Activated naive CD8-positive, alpha-beta T cell treated with anti-CD3 and anti-CD28 coated beads, Interleukin-2, amount 50 U/mL, for 24 hours (primary cell): ENCODE results near the gene SIGLEC1.

Experiments used
- ATAC-seq: fragments of 150-1000 bp; cut with Tn5 transposase; one replicate; pipeline ENCODE4 v1.10.0; 2021
- DNase-seq: peaks from one replicate; pipeline ENCODE4 v3.0.0; 2021
- H3K27ac Mint-ChIP-seq: one replicate; pipeline ENCODE4 v1.8.0; 2021; ENCODE audit warnings: mild to moderate bottlenecking, mixed read lengths
- H3K27me3 Mint-ChIP-seq: one replicate; pipeline ENCODE4 v1.8.0; 2021; ENCODE audit warnings: mixed read lengths
- H3K36me3 Mint-ChIP-seq: one replicate; pipeline ENCODE4 v1.8.0; 2021; ENCODE audit warnings: low read depth, mixed read lengths
- H3K4me1 Mint-ChIP-seq: one replicate; pipeline ENCODE4 v1.8.0; 2021; ENCODE audit warnings: mixed read lengths
- H3K4me3 Mint-ChIP-seq: one replicate; pipeline ENCODE4 v1.8.0; 2021; ENCODE audit warnings: mild to moderate bottlenecking, moderate library complexity, mixed read lengths
- H3K9me3 Mint-ChIP-seq: one replicate; pipeline ENCODE4 v1.8.0; 2021; ENCODE audit warnings: mixed read lengths

Gene SIGLEC1

GRCh38 chr20:3724356-3724755 lies 12.0 kb upstream of the SIGLEC1 start:
- no peaks in the 10 kb centered on the region for H3K36me3 Mint-ChIP-seq
- no peaks in the 10 kb centered on the region for H3K9me3 Mint-ChIP-seq
- no peak for DNase-seq
- peaks cover 34% of the 10 kb centered on the region for H3K27me3 Mint-ChIP-seq
- no peak overlapping the region for H3K27ac Mint-ChIP-seq
- H3K4me3 Mint-ChIP-seq: no peak overlapping the region
- peaks cover 8% of the 10 kb centered on the region for H3K4me1 Mint-ChIP-seq
- no peak for ATAC-seq

GRCh38 chr20:3723284-3723683 lies 10.9 kb upstream of the SIGLEC1 start:
- H3K9me3 Mint-ChIP-seq: no peaks in the 10 kb centered on the region
- DNase-seq: no peak
- no peaks in the 10 kb centered on the region for H3K36me3 Mint-ChIP-seq
- H3K27me3 Mint-ChIP-seq: peaks cover 32% of the 10 kb centered on the region
- no peak overlapping the region for H3K4me3 Mint-ChIP-seq
- no peak overlapping the region for H3K27ac Mint-ChIP-seq
- peaks cover 8% of the 10 kb centered on the region for H3K4me1 Mint-ChIP-seq
- ATAC-seq: no peak

- Mint-ChIP-seq H3K27ac (no peak overlapping the region), H3K27me3 (peaks cover 19% of the 10 kb centered on the region), H3K9me3 (no peaks in the 10 kb centered on the region), H3K4me1 (peaks cover 8% of the 10 kb centered on the region), H3K36me3 (no peaks in the 10 kb centered on the region), H3K4me3 (no peak overlapping the region)
- DNase-seq (no peak), ATAC-seq (no peak)
These were observed 9.5 kb upstream of the SIGLEC1 start for GRCh38 chr20:3721912-3722311.

DNA sequence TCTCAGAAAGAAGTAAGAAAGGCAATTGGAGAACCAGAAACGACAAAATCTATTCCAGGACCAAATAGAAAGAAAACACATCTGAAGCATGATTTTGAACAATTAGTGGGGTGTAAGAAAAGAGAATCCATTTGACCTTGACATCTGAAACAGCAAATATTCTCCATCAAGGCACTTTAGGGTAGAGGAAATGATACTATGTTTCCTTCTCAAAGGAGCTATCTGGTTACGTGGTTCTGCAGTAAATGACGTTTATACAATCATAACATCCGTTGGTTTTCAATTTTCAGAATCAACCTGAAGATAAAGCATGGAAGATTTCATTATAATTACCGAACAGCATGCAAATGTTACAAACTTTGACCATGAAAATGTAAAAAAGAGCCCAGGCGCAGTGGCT lies 8.2 kb upstream of the SIGLEC1 start:
- no peak for DNase-seq
- ATAC-seq: no peak
- Mint-ChIP-seq H3K27ac (no peak overlapping the region), H3K27me3 (peaks cover 15% of the 10 kb centered on the region), H3K9me3 (no peaks in the 10 kb centered on the region), H3K4me1 (peaks cover 8% of the 10 kb centered on the region), H3K36me3 (no peaks in the 10 kb centered on the region), H3K4me3 (no peak overlapping the region)

DNA sequence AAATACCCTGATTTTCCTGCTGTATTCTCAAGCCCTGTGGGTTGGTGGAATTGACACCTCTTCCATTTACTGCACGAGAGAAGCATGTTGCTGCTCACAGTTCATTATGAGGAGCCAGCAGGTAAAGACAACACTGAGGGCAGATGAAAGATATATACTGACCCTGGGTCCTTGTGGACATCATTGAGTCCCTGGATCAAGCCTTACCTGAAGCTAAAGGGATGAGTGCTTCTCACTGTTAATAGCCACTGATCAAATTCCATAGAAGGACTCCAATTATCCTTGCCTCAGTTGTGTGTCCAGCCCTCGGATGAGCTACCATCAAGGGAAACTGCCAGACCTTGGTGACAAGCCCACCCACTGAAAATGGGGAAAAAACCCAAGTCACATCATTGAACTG lies 7.7 kb upstream of the SIGLEC1 start:
- Mint-ChIP-seq H3K9me3 (no peaks in the 10 kb centered on the region), H3K27me3 (peaks cover 15% of the 10 kb centered on the region), H3K4me3 (no peak overlapping the region), H3K36me3 (no peaks in the 10 kb centered on the region), H3K27ac (no peak overlapping the region), H3K4me1 (peaks cover 8% of the 10 kb centered on the region)
- DNase-seq (no peak), ATAC-seq (no peak)

- H3K27ac Mint-ChIP-seq: no peak overlapping the region
- no peaks in the 10 kb centered on the region for H3K36me3 Mint-ChIP-seq
- H3K9me3 Mint-ChIP-seq: no peaks in the 10 kb centered on the region
- DNase-seq: no peak
- peaks cover 12% of the 10 kb centered on the region for H3K27me3 Mint-ChIP-seq
- H3K4me3 Mint-ChIP-seq: no peak overlapping the region
- H3K4me1 Mint-ChIP-seq: peaks cover 8% of the 10 kb centered on the region
- ATAC-seq: no peak
These were observed 6.6 kb upstream of the SIGLEC1 start for GRCh38 chr20:3719046-3719445.

- ATAC-seq (peak; percentile 91), DNase-seq (peak; percentile 30)
- peaks cover 6% of the 10 kb centered on the region for H3K27me3 Mint-ChIP-seq
- no peak overlapping the region for H3K27ac Mint-ChIP-seq
- peaks cover 8% of the 10 kb centered on the region for H3K4me1 Mint-ChIP-seq
- no peaks in the 10 kb centered on the region for H3K36me3 Mint-ChIP-seq
- H3K4me3 Mint-ChIP-seq: no peak overlapping the region
- H3K9me3 Mint-ChIP-seq: no peaks in the 10 kb centered on the region
These were observed 3.9 kb upstream of the SIGLEC1 start for GRCh38 chr20:3716195-3716834.

GRCh38 chr20:3714092-3714491 lies 1.7 kb upstream of the SIGLEC1 start:
- no peaks in the 10 kb centered on the region for H3K4me1 Mint-ChIP-seq
- no peak overlapping the region for H3K4me3 Mint-ChIP-seq
- DNase-seq: no peak
- no peak for ATAC-seq
- no peaks in the 10 kb centered on the region for H3K36me3 Mint-ChIP-seq
- no peaks in the 10 kb centered on the region for H3K9me3 Mint-ChIP-seq
- no peaks in the 10 kb centered on the region for H3K27me3 Mint-ChIP-seq
- no peak overlapping the region for H3K27ac Mint-ChIP-seq

DNA sequence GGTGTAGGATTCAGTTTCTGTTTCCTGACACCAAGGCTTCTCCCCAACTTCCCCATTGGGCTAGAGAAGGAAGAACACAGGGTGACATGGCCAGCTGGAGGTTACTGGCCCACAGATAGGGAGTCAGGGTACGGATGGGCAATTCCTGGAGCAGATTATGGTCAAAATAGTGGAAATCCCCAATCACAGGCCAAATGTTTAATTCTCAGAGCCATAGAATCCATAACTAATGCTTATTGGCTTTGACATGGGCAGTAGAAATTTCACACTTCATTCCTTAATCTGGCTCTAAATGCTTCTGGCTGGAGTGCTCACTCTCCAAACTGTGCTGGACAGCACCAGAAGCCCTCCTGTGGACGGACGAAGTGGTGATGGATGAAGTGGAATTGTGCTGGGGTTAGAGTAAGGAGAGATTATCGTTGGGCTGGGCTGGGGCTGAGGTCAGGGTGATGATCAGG lies 887 bp downstream of the SIGLEC1 start:
- H3K27ac Mint-ChIP-seq: no peak overlapping the region
- DNase-seq (no peak), ATAC-seq (no peak)
- H3K4me1 Mint-ChIP-seq: no peaks in the 10 kb centered on the region
- H3K27me3 Mint-ChIP-seq: no peaks in the 10 kb centered on the region
- H3K36me3 Mint-ChIP-seq: no peaks in the 10 kb centered on the region
- no peak overlapping the region for H3K4me3 Mint-ChIP-seq
- H3K9me3 Mint-ChIP-seq: no peaks in the 10 kb centered on the region

GRCh38 chr20:3710703-3711483 lies 1.5 kb downstream of the SIGLEC1 start:
- no peaks in the 10 kb centered on the region for H3K9me3 Mint-ChIP-seq
- H3K36me3 Mint-ChIP-seq: no peaks in the 10 kb centered on the region
- DNase-seq (peak; percentile 89), ATAC-seq (peak; percentile 53)
- H3K4me3 Mint-ChIP-seq: no peak overlapping the region
- H3K27ac Mint-ChIP-seq: no peak overlapping the region
- no peaks in the 10 kb centered on the region for H3K27me3 Mint-ChIP-seq
- H3K4me1 Mint-ChIP-seq: no peaks in the 10 kb centered on the region

DNA sequence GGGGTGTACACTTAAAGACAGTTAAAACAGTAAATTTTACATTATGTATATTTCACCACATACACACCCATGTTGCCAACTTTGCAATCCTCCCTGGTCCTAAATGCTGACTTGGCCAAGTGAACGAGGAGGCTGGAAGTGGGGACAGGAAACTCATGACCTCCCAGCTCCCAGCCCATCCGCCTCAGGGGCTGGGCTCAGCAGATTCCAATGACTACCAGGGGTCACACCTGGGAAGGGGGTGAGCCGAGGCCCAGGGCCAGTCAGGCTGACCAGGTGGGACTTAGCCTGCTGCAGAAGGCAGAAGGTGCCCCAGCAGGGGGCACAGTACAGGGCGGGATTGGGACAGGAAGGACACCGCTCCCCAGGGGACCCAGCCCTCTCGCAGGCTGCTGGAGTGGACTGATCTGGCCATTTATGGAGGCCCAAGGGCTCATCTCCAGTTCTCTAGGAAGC lies 2.4 kb downstream of the SIGLEC1 start:
- ATAC-seq: no peak
- no peak overlapping the region for H3K27ac Mint-ChIP-seq
- no peak overlapping the region for H3K4me3 Mint-ChIP-seq
- H3K36me3 Mint-ChIP-seq: no peaks in the 10 kb centered on the region
- no peaks in the 10 kb centered on the region for H3K27me3 Mint-ChIP-seq
- H3K4me1 Mint-ChIP-seq: no peaks in the 10 kb centered on the region
- DNase-seq: no peak
- H3K9me3 Mint-ChIP-seq: no peaks in the 10 kb centered on the region

GRCh38 chr20:3707508-3707899 lies 4.9 kb downstream of the SIGLEC1 start:
- H3K27me3 Mint-ChIP-seq: no peaks in the 10 kb centered on the region

DNA sequence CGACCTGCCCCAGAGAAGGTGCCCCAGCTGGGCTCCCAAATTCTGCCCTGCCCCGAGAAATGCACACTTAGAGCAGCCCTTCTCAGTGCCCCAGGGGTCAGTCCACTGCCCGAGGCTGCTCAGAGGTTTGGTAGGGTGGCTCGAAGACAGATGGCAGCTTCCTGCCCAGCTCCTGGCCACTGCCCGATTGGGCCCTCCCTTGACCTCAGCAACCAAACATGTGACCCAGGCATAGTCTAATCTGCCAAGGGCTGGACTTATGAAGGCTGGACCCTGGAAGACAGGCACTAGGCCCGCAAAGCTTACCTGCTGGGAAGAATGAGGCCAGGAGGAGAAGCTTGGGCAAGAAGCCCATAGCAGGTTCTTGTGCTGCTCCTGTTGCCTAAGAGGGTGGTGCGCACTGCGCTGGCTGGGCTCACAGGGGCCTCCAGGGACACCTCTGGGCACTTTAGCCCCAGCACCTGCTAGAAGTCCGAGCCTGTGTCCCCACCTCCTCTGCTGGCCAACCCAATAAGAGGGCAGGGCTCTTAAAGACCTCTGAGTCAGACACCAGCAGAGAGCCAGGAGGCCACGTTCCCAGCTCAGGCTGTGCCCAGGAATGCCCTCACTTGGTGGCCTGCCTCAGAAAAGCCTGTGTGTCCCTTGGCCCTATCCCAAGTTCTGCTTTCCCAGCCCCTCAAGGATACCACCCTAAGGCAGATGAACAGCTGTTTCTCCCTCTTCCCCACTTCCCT lies 5.5 kb downstream of the SIGLEC1 start:
- DNase-seq: no peak

More at GRCh38 chr20:3707508-3707899, 4.9 kb downstream of the SIGLEC1 start:
- no peaks in the 10 kb centered on the region for H3K36me3 Mint-ChIP-seq
- no peak overlapping the region for H3K4me3 Mint-ChIP-seq
- H3K27ac Mint-ChIP-seq: no peak overlapping the region
- no peak for ATAC-seq
- DNase-seq: no peak
- no peaks in the 10 kb centered on the region for H3K9me3 Mint-ChIP-seq
- H3K4me1 Mint-ChIP-seq: no peaks in the 10 kb centered on the region

DNA sequence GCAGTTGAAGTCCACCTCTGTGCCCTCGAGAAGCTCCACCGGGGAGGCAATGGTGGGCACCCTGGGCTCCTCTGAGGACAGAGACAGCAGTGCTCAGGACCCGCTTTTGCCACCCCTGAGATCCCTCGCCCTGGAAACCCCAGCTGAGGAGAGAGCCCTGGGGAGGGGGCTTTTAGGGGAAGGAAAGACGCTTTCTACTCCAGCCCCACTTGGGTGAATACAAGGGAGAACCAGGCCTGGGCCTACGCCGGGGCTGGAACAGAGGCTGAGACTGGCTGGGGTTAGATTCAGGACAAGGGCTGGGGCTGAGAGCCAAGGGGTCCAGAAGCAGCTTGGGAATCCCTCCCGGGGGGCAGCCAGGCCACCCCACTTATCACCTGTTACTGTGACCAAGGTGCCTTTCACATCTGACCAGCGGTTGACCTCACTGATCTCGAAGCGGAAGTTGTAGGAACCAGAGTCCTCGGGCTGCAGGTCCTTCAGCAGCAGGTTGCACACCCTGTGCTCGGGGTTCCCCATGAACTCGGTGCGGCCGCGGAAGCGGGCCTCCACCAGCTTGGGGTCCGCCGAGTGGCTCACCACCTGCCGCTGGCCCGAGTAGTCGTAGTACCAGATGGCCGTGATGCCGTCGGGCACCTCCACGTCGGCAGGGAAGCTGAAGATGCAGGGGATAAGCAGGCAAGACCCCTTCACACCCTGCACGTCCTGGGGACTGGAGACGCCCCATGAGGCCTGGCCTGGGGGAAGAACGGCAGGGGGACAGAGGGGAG lies 6.2 kb downstream of the SIGLEC1 start:
- no peak overlapping the region for H3K4me3 Mint-ChIP-seq
- ATAC-seq: no peak
- no peak for DNase-seq
- no peaks in the 10 kb centered on the region for H3K4me1 Mint-ChIP-seq
- H3K27ac Mint-ChIP-seq: no peak overlapping the region
- H3K36me3 Mint-ChIP-seq: no peaks in the 10 kb centered on the region
- no peaks in the 10 kb centered on the region for H3K9me3 Mint-ChIP-seq
- no peaks in the 10 kb centered on the region for H3K27me3 Mint-ChIP-seq

More for the DNA sequence above, 5.5 kb downstream of the SIGLEC1 start:
- Mint-ChIP-seq H3K4me1 (no peaks in the 10 kb centered on the region), H3K4me3 (no peak overlapping the region), H3K9me3 (no peaks in the 10 kb centered on the region), H3K27ac (no peak overlapping the region), H3K27me3 (no peaks in the 10 kb centered on the region), H3K36me3 (no peaks in the 10 kb centered on the region)
- no peak for ATAC-seq
